WTC11 (cell line): Measurements from ENCODE around the gene CA10. TPM values are rescaled to one million over a fixed set of nuclear protein-coding genes. Genes with fewer than 3 reads are reported as not detected.

Experiments used
- ATAC-seq: fragments of 200-7000 bp; cut with Tn5 transposase; 2 replicates; pipeline ENCODE4 v1.10.0; 2021; ENCODE audit warnings: mild to moderate bottlenecking, moderate library complexity
- CTCF ChIA-PET: fragments of 300-600 bp; sonication (Branson Sonifier 250); formaldehyde crosslinking; loops from one replicate; lab custom pipeline; 2021; ENCODE audit warnings: antibody characterized with exemption; lab: Charles Lee
- POLR2A ChIA-PET: fragments of 350-600 bp; sonication (Branson Sonifier 250); formaldehyde crosslinking; loops from one replicate; lab custom pipeline; 2021; ENCODE audit warnings: antibody characterized with exemption; lab: Charles Lee
- DNase-seq: peaks from one replicate; pipeline ENCODE4 v3.0.0; 2021; ENCODE audit warnings: low spot score
- H3K27ac Mint-ChIP-seq: 2 replicates; pipeline ENCODE4 v1.8.0; 2021; ENCODE audit warnings: mixed read lengths
- H3K27me3 Mint-ChIP-seq: 2 replicates; pipeline ENCODE4 v1.8.0; 2021; ENCODE audit warnings: low read depth, mild to moderate bottlenecking, moderate library complexity, mixed read lengths
- H3K36me3 Mint-ChIP-seq: 2 replicates; pipeline ENCODE4 v1.8.0; 2021; ENCODE audit warnings: mixed read lengths
- H3K4me1 Mint-ChIP-seq: 2 replicates; pipeline ENCODE4 v1.8.0; 2022; ENCODE audit warnings: mixed read lengths
- H3K4me3 Mint-ChIP-seq: 2 replicates; pipeline ENCODE4 v1.8.0; 2021; ENCODE audit warnings: mild to moderate bottlenecking, moderate library complexity, mixed read lengths
- H3K9me3 Mint-ChIP-seq: 2 replicates; pipeline ENCODE4 v1.8.0; 2021; ENCODE audit warnings: mixed read lengths
- ATF2 ChIP-seq: sonication (generic); formaldehyde crosslinking; IDR thresholded peaks from 2 replicates; pipeline ENCODE4 v1.8.1; 2022; ENCODE audit warnings: low read depth, missing genetic modification reagents, borderline replicate concordance
- ATF6 ChIP-seq: sonication (generic); formaldehyde crosslinking; IDR thresholded peaks from 2 replicates; pipeline ENCODE4 v1.8.1; 2023; ENCODE audit warnings: mild to moderate bottlenecking, missing genetic modification reagents
- HMGXB4 ChIP-seq: sonication (generic); formaldehyde crosslinking; IDR thresholded peaks from 2 replicates; pipeline ENCODE4 v1.8.1; 2023; ENCODE audit warnings: mild to moderate bottlenecking, moderate library complexity, missing genetic modification reagents
- NFATC4 ChIP-seq: fragments of 250-450 bp; sonication (Bioruptor Pico); IDR thresholded peaks from 2 replicates; pipeline ENCODE4 v1.9.0; 2021; ENCODE audit warnings: mild to moderate bottlenecking
- NFE2L1 ChIP-seq: sonication (generic); formaldehyde crosslinking; IDR thresholded peaks from 2 replicates; pipeline ENCODE4 v1.8.1; 2023; ENCODE audit warnings: missing genetic modification reagents
- NFYB ChIP-seq: sonication (generic); formaldehyde crosslinking; conservative IDR thresholded peaks from 2 replicates; pipeline ENCODE4 v1.8.0; 2022; ENCODE audit warnings: low read depth, missing genetic modification reagents
- TCF7 ChIP-seq: sonication (generic); formaldehyde crosslinking; IDR thresholded peaks from 2 replicates; pipeline ENCODE4 v1.8.0; 2022; ENCODE audit warnings: mild to moderate bottlenecking, low read depth, missing genetic modification reagents, moderate library complexity
- TEAD4 ChIP-seq: sonication (generic); formaldehyde crosslinking; IDR thresholded peaks from 2 replicates; pipeline ENCODE4 v1.8.0; 2022; ENCODE audit warnings: mild to moderate bottlenecking, missing genetic modification reagents
- ZMAT4 ChIP-seq: fragments of 250-450 bp; sonication (Bioruptor Pico); IDR thresholded peaks from 2 replicates; pipeline ENCODE4 v1.9.0; 2021; ENCODE audit warnings: mild to moderate bottlenecking
- ZNF232 ChIP-seq: sonication (generic); formaldehyde crosslinking; IDR thresholded peaks from 2 replicates; pipeline ENCODE4 v1.8.0; 2022; ENCODE audit warnings: mild to moderate bottlenecking, missing genetic modification reagents
- ZNF281 ChIP-seq: sonication (generic); formaldehyde crosslinking; IDR thresholded peaks from 2 replicates; pipeline ENCODE4 v1.8.0; 2023; ENCODE audit warnings: mild to moderate bottlenecking, missing genetic modification reagents
- ZNF416 ChIP-seq: fragments of 250-450 bp; sonication (Bioruptor Pico); IDR thresholded peaks from 2 replicates; pipeline ENCODE4 v1.9.0; 2021; ENCODE audit warnings: mild to moderate bottlenecking, inconsistent platforms
- ZSCAN18 ChIP-seq: fragments of 250-450 bp; sonication (Bioruptor Pico); IDR thresholded peaks from 2 replicates; pipeline ENCODE4 v2.1.2; 2022; ENCODE audit warnings: mild to moderate bottlenecking, moderate library complexity
- total RNA-seq: library from RNA; stranded (reverse); gene quantifications from 3 replicates; pipeline ENCODE4 v1.2.3, GENCODE V29; 2021
- TF ChIP-seq, protein P1 (sequence below): sonication (generic); formaldehyde crosslinking; IDR thresholded peaks from 2 replicates; pipeline ENCODE4 v1.8.1; 2022; ENCODE audit warnings: mild to moderate bottlenecking, missing genetic modification reagents, moderate library complexity, borderline replicate concordance
- TF ChIP-seq, protein P2 (sequence below): fragments of 250-450 bp; sonication (Bioruptor Pico); IDR thresholded peaks from 2 replicates; pipeline ENCODE4 v1.9.0; 2021; ENCODE audit warnings: mild to moderate bottlenecking, borderline replicate concordance

CA10 gene
- total RNA-seq, 1 experiment from 2014 or later, result 0.90 TPM

DNA sequence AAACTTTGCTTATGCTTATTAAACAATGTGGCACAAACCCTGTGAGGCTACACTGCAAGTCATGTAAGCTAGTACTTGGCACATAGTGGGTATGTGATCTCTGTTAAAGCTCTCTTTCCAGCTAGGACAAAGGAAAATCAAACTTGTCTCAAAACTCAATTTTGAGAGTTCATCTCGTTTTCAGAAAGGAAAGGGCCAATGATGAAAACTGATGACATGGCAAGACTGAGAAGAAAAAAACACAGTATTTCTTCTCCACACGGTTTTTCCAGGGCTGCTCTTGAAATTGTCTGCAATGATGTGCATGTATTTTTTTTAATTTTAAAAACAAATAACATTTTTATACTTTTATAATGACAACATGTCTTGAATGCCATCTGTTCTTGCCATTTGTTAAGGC lies 389.8 kb downstream of the CA10 start:
- ChIA-PET CTCF (no interaction called here), POLR2A (no interaction called here)
- Mint-ChIP-seq H3K4me3 (no peak overlapping the region), H3K27me3 (no peaks in the 10 kb centered on the region), H3K4me1 (no peaks in the 10 kb centered on the region), H3K36me3 (peaks cover 35% of the 10 kb centered on the region), H3K9me3 (peaks cover 66% of the 10 kb centered on the region), H3K27ac (no peak overlapping the region)
- TF ChIP-seq NFE2L1 (CRISPR knock-in tag), result no peak
- no peak for TF ChIP-seq ZNF232
- no peak for TF ChIP-seq TEAD4 (CRISPR knock-in tag)
- no peak for TF ChIP-seq ZNF281 (CRISPR knock-in tag)
- no peak for TF ChIP-seq ZSCAN18 (CRISPR knock-in tag)
- TF ChIP-seq, protein P1, sequence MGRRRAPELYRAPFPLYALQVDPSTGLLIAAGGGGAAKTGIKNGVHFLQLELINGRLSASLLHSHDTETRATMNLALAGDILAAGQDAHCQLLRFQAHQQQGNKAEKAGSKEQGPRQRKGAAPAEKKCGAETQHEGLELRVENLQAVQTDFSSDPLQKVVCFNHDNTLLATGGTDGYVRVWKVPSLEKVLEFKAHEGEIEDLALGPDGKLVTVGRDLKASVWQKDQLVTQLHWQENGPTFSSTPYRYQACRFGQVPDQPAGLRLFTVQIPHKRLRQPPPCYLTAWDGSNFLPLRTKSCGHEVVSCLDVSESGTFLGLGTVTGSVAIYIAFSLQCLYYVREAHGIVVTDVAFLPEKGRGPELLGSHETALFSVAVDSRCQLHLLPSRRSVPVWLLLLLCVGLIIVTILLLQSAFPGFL (CRISPR knock-in tag), result no peak
- TF ChIP-seq ZMAT4 (CRISPR knock-in tag), result no peak
- no peak for TF ChIP-seq NFATC4 (CRISPR knock-in tag)
- no peak for TF ChIP-seq ATF6 (CRISPR knock-in tag)
- TF ChIP-seq ATF2 (CRISPR knock-in tag), result no peak
- TF ChIP-seq ZNF416 (CRISPR knock-in tag), result no peak
- no peak for TF ChIP-seq HMGXB4 (CRISPR knock-in tag)
- no peak for TF ChIP-seq TCF7 (CRISPR knock-in tag)
- TF ChIP-seq NFYB, result no peak
- no peak for DNase-seq
- ATAC-seq, result no peak

DNA sequence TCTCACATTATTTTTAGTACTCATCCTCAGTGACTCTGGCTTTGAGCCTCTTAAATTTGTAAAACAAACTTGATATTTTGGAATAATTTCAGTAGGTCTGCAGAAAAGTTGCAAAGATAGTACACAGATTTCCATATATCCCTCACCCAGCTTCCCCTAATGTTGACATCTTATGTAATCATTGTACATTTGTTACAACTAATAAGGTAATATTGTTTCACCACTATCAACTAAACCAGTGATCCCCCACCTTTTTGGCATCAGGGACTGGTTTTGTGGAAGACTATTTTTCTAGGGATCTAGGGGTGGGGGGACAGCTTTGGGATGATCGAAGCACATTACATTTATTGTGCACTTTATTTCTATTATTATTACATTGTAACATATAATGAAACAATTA lies 391.2 kb downstream of the CA10 start:
- no peaks in the 10 kb centered on the region for H3K27me3 Mint-ChIP-seq
- H3K9me3 Mint-ChIP-seq, result peaks cover 53% of the 10 kb centered on the region
- DNase-seq (no peak), ATAC-seq (no peak)
- ChIA-PET CTCF (no interaction called here), POLR2A (no interaction called here)
- H3K36me3 Mint-ChIP-seq, result peaks cover 25% of the 10 kb centered on the region
- TF ChIP-seq, protein P2, sequence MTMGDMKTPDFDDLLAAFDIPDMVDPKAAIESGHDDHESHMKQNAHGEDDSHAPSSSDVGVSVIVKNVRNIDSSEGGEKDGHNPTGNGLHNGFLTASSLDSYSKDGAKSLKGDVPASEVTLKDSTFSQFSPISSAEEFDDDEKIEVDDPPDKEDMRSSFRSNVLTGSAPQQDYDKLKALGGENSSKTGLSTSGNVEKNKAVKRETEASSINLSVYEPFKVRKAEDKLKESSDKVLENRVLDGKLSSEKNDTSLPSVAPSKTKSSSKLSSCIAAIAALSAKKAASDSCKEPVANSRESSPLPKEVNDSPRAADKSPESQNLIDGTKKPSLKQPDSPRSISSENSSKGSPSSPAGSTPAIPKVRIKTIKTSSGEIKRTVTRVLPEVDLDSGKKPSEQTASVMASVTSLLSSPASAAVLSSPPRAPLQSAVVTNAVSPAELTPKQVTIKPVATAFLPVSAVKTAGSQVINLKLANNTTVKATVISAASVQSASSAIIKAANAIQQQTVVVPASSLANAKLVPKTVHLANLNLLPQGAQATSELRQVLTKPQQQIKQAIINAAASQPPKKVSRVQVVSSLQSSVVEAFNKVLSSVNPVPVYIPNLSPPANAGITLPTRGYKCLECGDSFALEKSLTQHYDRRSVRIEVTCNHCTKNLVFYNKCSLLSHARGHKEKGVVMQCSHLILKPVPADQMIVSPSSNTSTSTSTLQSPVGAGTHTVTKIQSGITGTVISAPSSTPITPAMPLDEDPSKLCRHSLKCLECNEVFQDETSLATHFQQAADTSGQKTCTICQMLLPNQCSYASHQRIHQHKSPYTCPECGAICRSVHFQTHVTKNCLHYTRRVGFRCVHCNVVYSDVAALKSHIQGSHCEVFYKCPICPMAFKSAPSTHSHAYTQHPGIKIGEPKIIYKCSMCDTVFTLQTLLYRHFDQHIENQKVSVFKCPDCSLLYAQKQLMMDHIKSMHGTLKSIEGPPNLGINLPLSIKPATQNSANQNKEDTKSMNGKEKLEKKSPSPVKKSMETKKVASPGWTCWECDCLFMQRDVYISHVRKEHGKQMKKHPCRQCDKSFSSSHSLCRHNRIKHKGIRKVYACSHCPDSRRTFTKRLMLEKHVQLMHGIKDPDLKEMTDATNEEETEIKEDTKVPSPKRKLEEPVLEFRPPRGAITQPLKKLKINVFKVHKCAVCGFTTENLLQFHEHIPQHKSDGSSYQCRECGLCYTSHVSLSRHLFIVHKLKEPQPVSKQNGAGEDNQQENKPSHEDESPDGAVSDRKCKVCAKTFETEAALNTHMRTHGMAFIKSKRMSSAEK (CRISPR knock-in tag), result no peak
- no peaks in the 10 kb centered on the region for H3K4me1 Mint-ChIP-seq
- H3K4me3 Mint-ChIP-seq, result no peak overlapping the region
- no peak overlapping the region for H3K27ac Mint-ChIP-seq
